DND-41 (cell line): ENCODE data around the gene DTNBP1.

Experiments
- ATAC-seq: fragments of 200-7000 bp; cut with Tn5 transposase; 3 replicates; pipeline ENCODE4 v1.9.1; 2021; ENCODE audit warnings: low read depth; ENCODE audit not compliant: insufficient read depth
- DNase-seq: peaks from one replicate; pipeline ENCODE4 v3.0.0-alpha.2; 2020
- H2AFZ ChIP-seq: 2 replicates; pipeline ENCODE4 v1.6.0; 2012; ENCODE audit warnings: low read depth, low read length
- H3K27ac ChIP-seq: 2 replicates; pipeline ENCODE4 v1.5.1; 2012; ENCODE audit warnings: low read length, inconsistent platforms
- H3K27me3 ChIP-seq: fragments of 200-600 bp; sonication (generic); 2 replicates; pipeline ENCODE4 v1.6.0; 2012; ENCODE audit warnings: low read length, mild to moderate bottlenecking, inconsistent platforms; ENCODE audit not compliant: insufficient read depth, poor library complexity
- H3K36me3 ChIP-seq: 2 replicates; pipeline ENCODE4 v1.5.1; 2012; ENCODE audit warnings: low read length, inconsistent platforms; ENCODE audit not compliant: insufficient read depth
- H3K4me1 ChIP-seq: 2 replicates; pipeline ENCODE4 v1.5.1; 2012; ENCODE audit warnings: mild to moderate bottlenecking, low read length; ENCODE audit not compliant: insufficient read depth
- H3K4me2 ChIP-seq: 2 replicates; pipeline ENCODE4 v1.6.0; 2012; ENCODE audit warnings: mild to moderate bottlenecking, moderate library complexity, low read length, inconsistent platforms; ENCODE audit not compliant: insufficient read depth
- H3K4me3 ChIP-seq, 2 experiments: fragments of 200-600 bp in 1 of 2; shearing (Covaris generic) in 1 of 2; 2 replicates each; pipeline ENCODE4 v1.5.1; 2012 to 2016; ENCODE audit warnings: inconsistent platforms in 2 of 2, low read length in 2 of 2, mild to moderate bottlenecking in 2 of 2, low read depth in 1 of 2, moderate library complexity in 1 of 2
- H3K79me2 ChIP-seq: 2 replicates; pipeline ENCODE4 v1.6.0; 2012; ENCODE audit warnings: low read length, inconsistent platforms; ENCODE audit not compliant: insufficient read depth
- H3K9ac ChIP-seq: 2 replicates; pipeline ENCODE4 v1.6.0; 2012; ENCODE audit warnings: low read depth, mild to moderate bottlenecking, inconsistent platforms, low read length, moderate library complexity
- H3K9me3 ChIP-seq: 2 replicates; pipeline ENCODE4 v1.5.1; 2012; ENCODE audit warnings: low read length, moderate library complexity, mild to moderate bottlenecking, inconsistent platforms; ENCODE audit not compliant: insufficient read depth, severe bottlenecking
- H4K20me1 ChIP-seq: 2 replicates; pipeline ENCODE4 v1.6.0; 2012; ENCODE audit warnings: low read length; ENCODE audit not compliant: insufficient read depth
- EZH2 ChIP-seq: IDR thresholded peaks from 3 replicates; pipeline ENCODE4 v1.6.1; 2012; ENCODE audit warnings: borderline replicate concordance, low read depth, mild to moderate bottlenecking, moderate library complexity, low read length, inconsistent platforms; ENCODE audit not compliant: severe bottlenecking
- TF ChIP-seq, protein P1 (sequence below): IDR thresholded peaks from 2 replicates; pipeline ENCODE4 v1.5.1; 2012; ENCODE audit warnings: borderline replicate concordance, low read length, moderate library complexity, mild to moderate bottlenecking; ENCODE audit not compliant: poor library complexity, severe bottlenecking; ENCODE audit errors: extremely low read depth

The DTNBP1 gene

DNA sequence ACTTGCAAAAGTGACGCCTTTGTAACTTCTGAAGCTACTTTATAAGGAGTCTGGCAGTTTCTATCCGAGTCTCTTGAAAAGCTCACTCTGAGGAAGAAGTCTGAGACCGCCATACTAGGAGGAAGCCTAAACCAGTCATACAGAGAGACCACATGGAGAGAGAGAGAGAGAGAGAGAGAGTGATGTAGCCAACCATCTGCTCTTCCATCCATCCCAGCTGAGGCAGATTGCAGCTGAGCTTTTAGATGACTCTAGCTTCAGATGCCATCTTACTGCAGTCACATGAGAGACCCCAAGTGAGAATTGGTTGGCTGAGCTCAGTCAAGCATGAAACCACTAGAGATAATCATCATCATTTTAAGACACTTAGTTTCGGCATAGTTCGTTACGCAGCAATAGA lies 15.0 kb upstream of the DTNBP1 start:
- H3K79me2 ChIP-seq: no peaks in the 10 kb centered on the region
- H3K27me3 ChIP-seq: peaks cover 3% of the 10 kb centered on the region
- no peaks in the 10 kb centered on the region for H3K36me3 ChIP-seq
- no peaks in the 10 kb centered on the region for H4K20me1 ChIP-seq
- peak; percentile 33; the same call in 2 of the 3 replicates for ATAC-seq
- H3K4me2 ChIP-seq: no peak overlapping the region
- H3K9ac ChIP-seq: no peak overlapping the region
- no peaks in the 10 kb centered on the region for H3K4me1 ChIP-seq
- no peaks in the 10 kb centered on the region for H3K9me3 ChIP-seq
- no peak for DNase-seq
- H2AFZ ChIP-seq: no peak overlapping the region
- no peak for TF ChIP-seq EZH2
- TF ChIP-seq, protein P1, sequence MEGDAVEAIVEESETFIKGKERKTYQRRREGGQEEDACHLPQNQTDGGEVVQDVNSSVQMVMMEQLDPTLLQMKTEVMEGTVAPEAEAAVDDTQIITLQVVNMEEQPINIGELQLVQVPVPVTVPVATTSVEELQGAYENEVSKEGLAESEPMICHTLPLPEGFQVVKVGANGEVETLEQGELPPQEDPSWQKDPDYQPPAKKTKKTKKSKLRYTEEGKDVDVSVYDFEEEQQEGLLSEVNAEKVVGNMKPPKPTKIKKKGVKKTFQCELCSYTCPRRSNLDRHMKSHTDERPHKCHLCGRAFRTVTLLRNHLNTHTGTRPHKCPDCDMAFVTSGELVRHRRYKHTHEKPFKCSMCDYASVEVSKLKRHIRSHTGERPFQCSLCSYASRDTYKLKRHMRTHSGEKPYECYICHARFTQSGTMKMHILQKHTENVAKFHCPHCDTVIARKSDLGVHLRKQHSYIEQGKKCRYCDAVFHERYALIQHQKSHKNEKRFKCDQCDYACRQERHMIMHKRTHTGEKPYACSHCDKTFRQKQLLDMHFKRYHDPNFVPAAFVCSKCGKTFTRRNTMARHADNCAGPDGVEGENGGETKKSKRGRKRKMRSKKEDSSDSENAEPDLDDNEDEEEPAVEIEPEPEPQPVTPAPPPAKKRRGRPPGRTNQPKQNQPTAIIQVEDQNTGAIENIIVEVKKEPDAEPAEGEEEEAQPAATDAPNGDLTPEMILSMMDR: no peak
- H3K4me3 ChIP-seq: no peak overlapping the region
- no peak overlapping the region for H3K27ac ChIP-seq

DNA sequence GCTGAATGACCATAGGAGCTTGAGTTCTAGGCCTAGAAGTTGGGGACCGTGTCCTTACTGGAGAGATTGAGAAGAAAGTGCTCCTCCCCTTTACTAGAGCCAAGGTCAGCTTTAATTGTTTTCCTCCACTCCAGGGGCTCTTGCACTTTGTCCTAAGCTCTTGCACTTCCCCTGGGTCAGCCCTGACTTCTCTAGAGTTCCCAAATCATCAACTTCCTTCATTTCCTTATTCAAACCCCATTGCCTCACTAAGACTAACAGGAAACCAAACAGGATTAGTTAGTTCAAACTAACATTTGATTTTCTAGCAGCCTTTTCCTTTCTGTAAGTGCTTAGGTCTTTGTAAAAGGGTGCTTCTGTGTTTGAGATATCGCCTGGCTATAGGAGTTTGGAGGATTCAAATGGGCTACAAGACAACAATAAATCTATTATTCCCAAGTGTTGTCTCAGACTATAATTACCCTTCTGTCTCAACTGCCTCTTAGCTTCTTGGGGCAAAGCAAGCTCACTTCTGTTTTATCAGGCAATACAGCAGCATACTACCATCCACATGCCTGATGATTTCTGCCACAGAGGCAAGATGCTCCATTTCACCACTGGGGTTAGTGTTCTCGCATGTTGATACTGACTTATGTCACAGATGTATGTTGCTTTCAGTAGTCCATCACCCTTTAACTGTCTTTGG lies 12.8 kb upstream of the DTNBP1 start:
- Histone ChIP-seq H3K79me2 (no peaks in the 10 kb centered on the region), H3K9ac (no peak overlapping the region), H3K27ac (no peak overlapping the region), H3K9me3 (no peaks in the 10 kb centered on the region), H4K20me1 (no peaks in the 10 kb centered on the region), H3K4me2 (no peak overlapping the region), H3K36me3 (no peaks in the 10 kb centered on the region), H3K4me3 (no peak overlapping the region), H3K27me3 (peaks cover 10% of the 10 kb centered on the region), H2AFZ (no peak overlapping the region), H3K4me1 (no peaks in the 10 kb centered on the region)
- ATAC-seq (no peak), DNase-seq (no peak)
- TF ChIP-seq, protein P1: no peak
- TF ChIP-seq EZH2: no peak

DNA sequence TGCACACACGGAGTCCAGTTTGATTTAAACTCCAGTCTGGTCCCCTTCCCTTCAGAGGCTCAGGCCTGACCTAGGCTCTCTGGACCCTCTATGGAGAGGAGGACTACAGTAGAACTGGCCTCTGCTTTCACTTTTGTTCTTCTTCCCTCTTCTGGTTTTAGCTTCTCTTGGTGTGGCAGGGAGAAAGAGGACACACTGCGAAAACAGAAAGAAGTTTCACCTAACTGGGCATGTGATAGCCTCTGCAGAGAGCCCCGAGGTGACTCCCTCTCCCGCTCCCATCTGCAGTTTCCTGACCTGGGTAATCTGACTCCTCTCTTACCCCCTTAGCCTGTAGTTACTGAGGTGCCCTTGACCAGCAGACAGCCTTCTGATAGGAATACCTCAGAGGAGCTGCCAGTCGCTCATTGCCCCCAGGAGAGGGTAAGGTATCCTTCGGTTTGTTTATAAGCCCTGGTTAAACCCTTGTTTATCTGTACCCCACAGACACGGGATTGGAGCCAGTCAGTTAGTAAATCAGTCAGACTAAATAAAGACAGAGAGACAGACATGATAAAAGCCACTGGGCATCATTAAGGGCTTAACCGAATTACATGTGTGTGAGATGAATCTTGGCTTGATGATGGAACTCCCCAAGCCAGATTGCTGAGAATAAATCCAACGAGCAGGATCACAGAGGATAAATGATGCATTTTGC lies 12.0 kb upstream of the DTNBP1 start:
- Histone ChIP-seq H2AFZ (no peak overlapping the region), H3K4me1 (no peaks in the 10 kb centered on the region), H3K36me3 (no peaks in the 10 kb centered on the region), H3K27ac (no peak overlapping the region), H3K9ac (no peak overlapping the region), H3K9me3 (no peaks in the 10 kb centered on the region), H3K4me3 (no peak overlapping the region), H4K20me1 (no peaks in the 10 kb centered on the region), H3K79me2 (no peaks in the 10 kb centered on the region), H3K4me2 (no peak overlapping the region), H3K27me3 (peaks cover 16% of the 10 kb centered on the region)
- TF ChIP-seq, protein P1: no peak
- TF ChIP-seq EZH2: no peak
- ATAC-seq (no peak), DNase-seq (no peak)
